WI38 (cell line): ENCODE measurements around the gene AMD1.
"Not testable (repeated sequence)": the region's sequence is repeated elsewhere in the genome, so short reads cannot be mapped to it uniquely, and the experiment has no call there.

Experiments
- H3K4me3 ChIP-seq: 2 replicates; pipeline ENCODE4 v1.5.1; 2011; ENCODE audit warnings: low read depth, mild to moderate bottlenecking, control low read depth, low read length
- CTCF ChIP-seq: IDR thresholded peaks from 2 replicates; pipeline ENCODE4 v1.5.1; 2012; ENCODE audit warnings: low read depth, mild to moderate bottlenecking, control low read depth, low read length

The AMD1 gene

GRCh38 chr6:110885526-110885925 lies 10.9 kb downstream of the AMD1 start:
- no peak for TF ChIP-seq CTCF
- no peak overlapping the region for H3K4me3 ChIP-seq

GRCh38 chr6:110886555-110887167 lies 12.1 kb downstream of the AMD1 start:
- no peak overlapping the region for H3K4me3 ChIP-seq
- TF ChIP-seq CTCF, result no peak

- TF ChIP-seq CTCF, result no peak
- H3K4me3 ChIP-seq, result no peak overlapping the region
These were observed 15.7 kb downstream of the AMD1 start for GRCh38 chr6:110890288-110890687.

GRCh38 chr6:110895907-110896608 lies 21.5 kb downstream of the AMD1 start:
- no peak for TF ChIP-seq CTCF
- H3K4me3 ChIP-seq, result no peak overlapping the region

- TF ChIP-seq CTCF, result no peak
- H3K4me3 ChIP-seq, result no peak overlapping the region
These were observed 22.8 kb downstream of the AMD1 start for GRCh38 chr6:110897433-110897832.

- TF ChIP-seq CTCF, result no peak
These were observed 23.5 kb downstream of the AMD1 start for GRCh38 chr6:110898111-110898510.

GRCh38 chr6:110900028-110900598 lies 25.5 kb downstream of the AMD1 start:
- H3K4me3 ChIP-seq, result no peak overlapping the region
- TF ChIP-seq CTCF, result no peak

More at GRCh38 chr6:110898111-110898510, 23.5 kb downstream of the AMD1 start:
- no peak overlapping the region for H3K4me3 ChIP-seq

GRCh38 chr6:110901601-110902000 lies 27.0 kb downstream of the AMD1 start:
- H3K4me3 ChIP-seq, result not testable (repeated sequence)
